Measurements from ENCODE around the gene NOP16. TPM values are rescaled to one million over a fixed set of nuclear protein-coding genes. Genes with fewer than 3 reads are reported as not detected.

NOP16 gene
- total RNA-seq, 1 donor from 2014 or later = 46.3 TPM

- Histone ChIP-seq H3K9me3 (ENCODE audit: insufficient read depth, low read depth, low read length) (no peaks in the 10 kb centered on the region), H3K36me3 (ENCODE audit: insufficient read depth, low read length) (peaks cover 22% of the 10 kb centered on the region), H4K20me1 (ENCODE audit: insufficient read depth, low read length) (peaks cover 18% of the 10 kb centered on the region), H3K27ac (ENCODE audit: low read depth, low read length) (no peak overlapping the region), H3K9ac (ENCODE audit: low read length) (no peak overlapping the region), H3K4me2 (ENCODE audit: low read length) (no peak overlapping the region), H2AFZ (ENCODE audit: low read depth, low read length) (no peak overlapping the region), H3K27me3 (ENCODE audit: insufficient read depth, low read length) (no peaks in the 10 kb centered on the region), H3K79me2 (ENCODE audit: insufficient read depth, low read length) (peaks cover 7% of the 10 kb centered on the region), H3K4me1 (ENCODE audit: insufficient read depth, low read length) (no peaks in the 10 kb centered on the region), H3K4me3 (ENCODE audit: insufficient read depth, low read depth, low read length) (no peak overlapping the region)
- no peak for TF ChIP-seq EZH2 (IDR thresholded peaks at IDR 0.05; ENCODE audit: insufficient read depth, low read length)
- TF ChIP-seq CTCF (IDR thresholded peaks at IDR 0.05; ENCODE audit: insufficient read depth, low read depth, low read length) = no peak
- Mint-ChIP-seq H3K27ac (ENCODE audit: unreplicated experiment) (no peak overlapping the region), H3K27me3 (ENCODE audit: low read depth, unreplicated experiment) (no peaks in the 10 kb centered on the region), H3K36me3 (ENCODE audit: low read depth, unreplicated experiment) (peaks cover 13% of the 10 kb centered on the region), H3K4me3 (ENCODE audit: unreplicated experiment) (no peak overlapping the region), H3K4me1 (ENCODE audit: low read depth, unreplicated experiment) (no peaks in the 10 kb centered on the region), H3K9me3 (ENCODE audit: unreplicated experiment) (no peaks in the 10 kb centered on the region)
- DNase-seq (ENCODE audit: low read depth) (no peak), FAIRE-seq (peak; percentile 62)
Observed at GRCh38 chr5:176379881-176380280, 8.5 kb downstream of the NOP16 start.

DNA sequence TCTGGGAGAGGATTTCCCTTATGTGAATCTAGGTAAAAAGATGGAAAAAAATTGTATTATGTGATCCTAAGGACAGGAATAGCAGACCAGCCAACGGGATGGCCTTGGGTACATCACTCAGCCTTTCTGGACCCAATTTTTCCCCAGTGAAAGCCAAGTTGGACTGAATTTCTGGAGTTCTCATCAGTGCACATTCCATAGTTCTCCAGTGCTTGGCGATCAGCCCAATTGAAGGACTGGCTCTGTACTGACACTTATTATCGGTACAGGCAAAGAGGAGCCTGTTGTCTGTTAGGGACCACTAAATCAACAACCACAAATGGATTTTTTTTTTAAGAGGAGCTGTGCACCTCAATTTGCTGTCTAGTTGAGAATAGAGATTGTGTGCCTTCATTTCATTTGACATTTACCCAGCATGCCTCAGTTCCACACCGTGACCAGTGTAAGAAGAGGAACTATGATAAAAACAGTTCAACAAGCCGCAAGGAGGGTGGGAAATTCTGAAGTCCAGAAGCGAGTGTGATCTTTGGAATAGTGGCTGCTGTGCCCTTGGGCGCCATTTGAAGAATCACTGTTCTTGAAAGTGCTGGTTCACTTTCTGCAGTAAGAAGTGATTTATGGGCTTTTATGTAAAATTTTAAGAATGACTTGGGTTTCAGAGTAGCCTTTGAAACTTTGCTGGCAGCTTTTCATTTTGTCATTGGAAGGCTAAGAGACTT lies 15.1 kb downstream of the NOP16 start:
- H3K4me3 ChIP-seq (ENCODE audit: insufficient read depth, low read depth, low read length) = no peak overlapping the region
- DNase-seq (ENCODE audit: low read depth) (no peak), FAIRE-seq (no peak)
- no peak overlapping the region for H2AFZ ChIP-seq (ENCODE audit: low read depth, low read length)
- H3K36me3 ChIP-seq (ENCODE audit: insufficient read depth, low read length) = peaks cover 14% of the 10 kb centered on the region
- H4K20me1 ChIP-seq (ENCODE audit: insufficient read depth, low read length) = no peaks in the 10 kb centered on the region
- H3K9me3 ChIP-seq (ENCODE audit: insufficient read depth, low read depth, low read length) = no peaks in the 10 kb centered on the region
- H3K4me1 Mint-ChIP-seq (ENCODE audit: low read depth, unreplicated experiment) = peaks cover 2% of the 10 kb centered on the region
- H3K4me2 ChIP-seq (ENCODE audit: low read length) = no peak overlapping the region
- no peak overlapping the region for H3K27ac Mint-ChIP-seq (ENCODE audit: unreplicated experiment)
- H3K27me3 Mint-ChIP-seq (ENCODE audit: low read depth, unreplicated experiment) = no peaks in the 10 kb centered on the region
- H3K4me3 Mint-ChIP-seq (ENCODE audit: unreplicated experiment) = no peak overlapping the region
- peaks cover 2% of the 10 kb centered on the region for H3K36me3 Mint-ChIP-seq (ENCODE audit: low read depth, unreplicated experiment)
- TF ChIP-seq EZH2 (IDR thresholded peaks at IDR 0.05; ENCODE audit: insufficient read depth, low read length) = no peak
- TF ChIP-seq CTCF (IDR thresholded peaks at IDR 0.05; ENCODE audit: insufficient read depth, low read depth, low read length) = no peak
- no peaks in the 10 kb centered on the region for H3K4me1 ChIP-seq (ENCODE audit: insufficient read depth, low read length)
- H3K27ac ChIP-seq (ENCODE audit: low read depth, low read length) = no peak overlapping the region
- no peak overlapping the region for H3K9ac ChIP-seq (ENCODE audit: low read length)
- no peaks in the 10 kb centered on the region for H3K9me3 Mint-ChIP-seq (ENCODE audit: unreplicated experiment)
- H3K27me3 ChIP-seq (ENCODE audit: insufficient read depth, low read length) = no peaks in the 10 kb centered on the region
- no peaks in the 10 kb centered on the region for H3K79me2 ChIP-seq (ENCODE audit: insufficient read depth, low read length)
